CD4-positive, CD25-positive, alpha-beta regulatory T cell (primary cell): ENCODE data around the gene CHRM4. TPM values are rescaled to one million over a fixed set of nuclear protein-coding genes. Genes with fewer than 3 reads are reported as not detected.

Experiments
- ATAC-seq, 2 donors: fragments of 150-1000 bp; cut with Tn5 transposase; one replicate each; pipeline ENCODE4 v1.10.0; 2021; ENCODE audit warnings: low read depth in 2 of 2, moderate number of reproducible peaks in 2 of 2, moderate library complexity in 1 of 2
- DNase-seq, 3 donors: peaks; one replicate each; pipeline versions ENCODE4 v3.0.0 to v3.0.0-alpha.2; 2012 to 2022; ENCODE audit warnings: mixed read lengths in 1 of 3
- H3K27ac ChIP-seq: one replicate; pipeline ENCODE4 v1.7.0; 2013; ENCODE audit warnings: mild to moderate bottlenecking, low read length; ENCODE audit not compliant: insufficient read depth, poor library complexity, severe bottlenecking
- H3K27me3 ChIP-seq: one replicate; pipeline ENCODE4 v1.7.0; 2013; ENCODE audit warnings: low read length; ENCODE audit not compliant: control insufficient read depth, insufficient read depth
- H3K36me3 ChIP-seq: one replicate; pipeline ENCODE4 v1.7.0; 2013; ENCODE audit warnings: mild to moderate bottlenecking, low read length, moderate library complexity; ENCODE audit not compliant: control insufficient read depth, insufficient read depth
- H3K4me1 ChIP-seq: 2 replicates; pipeline ENCODE4 v1.7.0; 2013; ENCODE audit warnings: mild to moderate bottlenecking, low read length; ENCODE audit not compliant: insufficient read depth, control insufficient read depth, poor library complexity, severe bottlenecking
- H3K4me3 ChIP-seq: one replicate; pipeline ENCODE4 v1.7.0; 2013; ENCODE audit warnings: low read depth, mild to moderate bottlenecking, low read length, moderate library complexity
- H3K9me3 ChIP-seq, 2 experiments: 1 replicate in 1 of 2; 2 replicates in 1 of 2; pipeline ENCODE4 v1.7.0; 2013; ENCODE audit warnings: low read length in 2 of 2, mild to moderate bottlenecking in 1 of 2, moderate library complexity in 1 of 2; ENCODE audit not compliant: control insufficient read depth in 2 of 2
- H3K27ac Mint-ChIP-seq, 3 donors: one replicate each; pipeline ENCODE4 v1.8.0; 2020 to 2022; ENCODE audit warnings: mild to moderate bottlenecking in 3 of 3, mixed read lengths in 3 of 3, moderate library complexity in 2 of 3
- H3K27me3 Mint-ChIP-seq: one replicate; pipeline ENCODE4 v1.8.0; 2022; ENCODE audit warnings: mild to moderate bottlenecking, mixed read lengths
- H3K36me3 Mint-ChIP-seq: one replicate; pipeline ENCODE4 v1.8.0; 2020; ENCODE audit warnings: mixed read lengths
- H3K4me1 Mint-ChIP-seq, 4 donors: one replicate each; pipeline ENCODE4 v1.8.0; 2020 to 2022; ENCODE audit warnings: mixed read lengths in 4 of 4, mild to moderate bottlenecking in 1 of 4
- H3K4me3 Mint-ChIP-seq, 4 donors: one replicate each; pipeline ENCODE4 v1.8.0; 2020 to 2022; ENCODE audit warnings: mild to moderate bottlenecking in 4 of 4, mixed read lengths in 4 of 4, moderate library complexity in 3 of 4
- H3K9me3 Mint-ChIP-seq, 7 donors: one replicate each; pipeline ENCODE4 v1.8.0; 2020 to 2022; ENCODE audit warnings: mixed read lengths in 7 of 7, mild to moderate bottlenecking in 3 of 7, moderate library complexity in 2 of 7
- polyA plus RNA-seq, 4 donors: library from polyadenylated mRNA; unstranded; fragments of 300-500 nt; fragmentation: Illumina TruSeq; gene quantifications; one replicate each; pipeline ENCODE4 v1.2.3, GENCODE V29; 2021
- total RNA-seq: library from RNA; stranded (reverse); gene quantifications from one replicate; pipeline ENCODE4 v1.2.3, GENCODE V29; 2022

Gene CHRM4
- total and polyA plus RNA-seq, 5 donors from 2014 or later, result 0.15 to 2.8 (median 0.98) TPM; not detected in 1

DNA sequence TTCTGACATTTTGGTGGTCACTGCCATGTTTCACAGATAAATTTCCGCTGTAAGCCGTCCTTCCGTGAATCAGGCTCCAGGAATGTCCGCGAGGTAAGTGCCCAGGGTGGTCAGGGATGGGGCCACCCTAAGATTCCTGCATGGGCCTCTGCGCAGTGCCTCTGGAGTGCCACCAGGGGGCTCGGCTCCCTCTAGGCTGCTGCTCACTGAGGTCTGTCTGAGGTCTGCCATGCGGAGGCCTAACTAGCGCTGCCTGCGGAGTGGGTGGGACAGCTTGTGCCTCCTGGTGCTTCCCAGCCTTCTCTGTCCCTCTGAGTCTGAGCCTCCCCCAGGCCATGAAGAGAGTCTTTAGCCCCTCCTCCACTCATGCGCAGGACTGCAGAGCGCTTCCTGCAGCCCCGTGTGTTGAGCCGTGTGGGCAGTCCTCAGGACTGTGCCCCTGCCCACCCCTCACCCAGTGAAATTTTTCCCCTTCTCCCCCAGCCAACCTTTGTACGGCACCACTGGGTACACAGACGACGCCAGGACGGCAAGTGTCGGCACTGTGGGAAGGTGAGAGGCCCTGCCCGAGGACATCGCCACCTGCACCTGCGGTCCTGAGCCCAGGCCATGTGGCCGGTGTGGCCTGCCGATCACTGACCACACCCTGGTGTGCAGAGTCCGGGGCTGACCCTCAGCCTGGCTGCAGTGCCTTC lies 22.0 kb downstream of the CHRM4 start:
- no peak overlapping the region for H3K27ac ChIP-seq
- Mint-ChIP-seq H3K27ac (peak overlapping the region in 1 of 3 donors; percentile 46), H3K36me3 (peaks cover 14% of the 10 kb centered on the region), H3K4me3 (peak overlapping the region in 1 of 4 donors; percentile 27), H3K9me3 (no peaks in the 10 kb centered on the region), H3K4me1 (peaks cover 0 to 38% (median 18%) of the 10 kb centered on the region in 4 donors), H3K27me3 (no peaks in the 10 kb centered on the region)
- H3K4me3 ChIP-seq, result no peak overlapping the region
- peaks cover 44% of the 10 kb centered on the region for H3K36me3 ChIP-seq
- DNase-seq (peak in 2 of 3 donors; percentile 50 to 60), ATAC-seq (peak; percentile 41 to 63)
- H3K27me3 ChIP-seq, result no peaks in the 10 kb centered on the region
- no peaks in the 10 kb centered on the region for H3K9me3 ChIP-seq
- peaks cover 27% of the 10 kb centered on the region for H3K4me1 ChIP-seq

DNA sequence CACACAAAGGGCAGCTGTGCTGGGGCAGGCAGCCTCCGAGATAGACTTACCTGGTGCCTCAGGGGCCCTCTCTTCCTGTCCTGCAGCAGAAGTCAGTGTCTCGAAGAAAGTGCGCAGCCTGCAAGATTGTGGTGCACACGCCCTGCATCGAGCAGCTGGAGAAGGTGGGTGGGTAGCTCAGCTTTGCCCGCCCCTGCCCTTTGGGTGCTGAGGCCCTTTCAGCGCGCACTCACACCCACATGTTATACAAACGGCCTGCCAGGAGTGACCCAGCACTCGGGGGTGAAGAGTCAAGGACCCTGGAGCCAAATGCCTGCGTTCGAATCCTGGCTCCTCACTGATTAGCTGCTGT lies 23.7 kb downstream of the CHRM4 start:
- Mint-ChIP-seq H3K4me3 (peak overlapping the region in 1 of 4 donors; percentile 25), H3K27ac (no peak overlapping the region), H3K27me3 (no peaks in the 10 kb centered on the region), H3K36me3 (peaks cover 14% of the 10 kb centered on the region), H3K4me1 (peaks cover 0 to 52% (median 22%) of the 10 kb centered on the region in 4 donors), H3K9me3 (no peaks in the 10 kb centered on the region)
- Histone ChIP-seq H3K9me3 (no peaks in the 10 kb centered on the region), H3K4me1 (peaks cover 39% of the 10 kb centered on the region), H3K27ac (no peak overlapping the region), H3K36me3 (peaks cover 38% of the 10 kb centered on the region), H3K4me3 (no peak overlapping the region), H3K27me3 (no peaks in the 10 kb centered on the region)
- DNase-seq (no peak), ATAC-seq (no peak)

DNA sequence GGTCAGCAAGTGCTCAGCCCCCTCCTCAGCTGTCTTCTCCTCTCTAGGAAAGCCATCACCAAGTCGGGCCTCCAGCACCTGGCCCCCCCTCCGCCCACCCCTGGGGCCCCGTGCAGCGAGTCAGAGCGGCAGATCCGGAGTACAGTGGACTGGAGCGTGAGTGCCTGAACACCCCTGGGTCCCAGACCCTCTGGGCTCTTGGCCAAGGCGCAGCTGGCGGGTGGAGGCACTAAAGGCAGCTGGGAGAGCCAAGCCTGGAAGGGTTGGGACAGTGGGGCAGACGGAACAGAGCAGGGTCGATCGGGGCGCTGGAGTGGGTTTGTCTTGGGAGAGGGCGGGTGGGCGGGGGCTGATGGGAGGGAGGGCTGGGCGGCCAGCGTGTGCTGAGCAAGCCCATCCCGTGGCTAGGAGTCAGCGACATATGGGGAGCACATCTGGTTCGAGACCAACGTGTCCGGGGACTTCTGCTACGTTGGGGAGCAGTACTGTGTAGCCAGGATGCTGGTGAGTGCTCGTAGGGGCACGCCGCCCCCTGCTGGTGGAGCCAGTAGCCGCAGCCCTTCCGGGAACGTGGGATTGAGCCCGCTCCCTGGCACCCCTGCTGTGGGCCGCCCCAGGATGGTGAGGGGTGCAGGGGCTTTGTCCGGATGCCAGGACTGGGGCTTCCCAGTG lies 24.2 kb downstream of the CHRM4 start:
- no peaks in the 10 kb centered on the region for H3K9me3 ChIP-seq
- peaks cover 36% of the 10 kb centered on the region for H3K36me3 ChIP-seq
- H3K4me3 ChIP-seq, result no peak overlapping the region
- H3K4me1 ChIP-seq, result peaks cover 44% of the 10 kb centered on the region
- no peaks in the 10 kb centered on the region for H3K9me3 Mint-ChIP-seq
- peak; percentile 84 to 89 for ATAC-seq
- peak overlapping the region in 1 of 3 donors; percentile 68 for H3K27ac Mint-ChIP-seq
- H3K27me3 ChIP-seq, result no peaks in the 10 kb centered on the region
- peaks cover 14% of the 10 kb centered on the region for H3K36me3 Mint-ChIP-seq
- H3K27me3 Mint-ChIP-seq, result no peaks in the 10 kb centered on the region
- H3K4me1 Mint-ChIP-seq, result peaks cover 0 to 57% (median 22%) of the 10 kb centered on the region in 4 donors
- no peak overlapping the region for H3K27ac ChIP-seq
- peak; percentile 58 to 75 (median 73) for DNase-seq
- peak overlapping the region in 1 of 4 donors; percentile 25 for H3K4me3 Mint-ChIP-seq

DNA sequence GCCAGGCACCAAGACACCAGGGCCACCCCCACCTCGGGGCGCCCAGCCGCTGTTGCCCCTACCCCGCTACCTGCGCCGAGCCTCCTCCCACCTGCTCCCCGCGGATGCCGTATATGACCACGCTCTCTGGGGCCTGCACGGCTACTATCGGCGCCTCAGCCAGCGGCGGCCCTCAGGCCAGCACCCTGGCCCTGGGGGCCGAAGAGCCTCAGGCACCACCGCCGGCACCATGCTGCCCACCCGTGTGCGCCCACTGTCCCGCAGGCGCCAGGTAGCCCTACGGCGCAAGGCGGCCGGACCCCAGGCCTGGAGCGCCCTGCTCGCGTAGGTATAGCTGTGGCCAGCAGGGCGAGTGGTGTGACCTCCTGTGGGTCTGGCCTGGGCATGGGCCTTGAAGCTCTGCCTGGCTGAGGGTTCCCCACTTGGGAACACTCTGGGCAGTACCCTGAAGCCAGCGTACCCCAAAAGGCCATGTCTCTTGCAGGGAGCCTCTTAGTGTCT lies 24.9 kb downstream of the CHRM4 start:
- H3K9me3 ChIP-seq, result no peaks in the 10 kb centered on the region
- H3K4me3 Mint-ChIP-seq, result no peak overlapping the region
- H3K27ac Mint-ChIP-seq, result no peak overlapping the region
- peaks cover 14% of the 10 kb centered on the region for H3K36me3 Mint-ChIP-seq
- H3K4me1 Mint-ChIP-seq, result peaks cover 0 to 61% (median 23%) of the 10 kb centered on the region in 4 donors
- DNase-seq (no peak), ATAC-seq (no peak)
- no peak overlapping the region for H3K4me3 ChIP-seq
- peaks cover 50% of the 10 kb centered on the region for H3K4me1 ChIP-seq
- H3K27me3 ChIP-seq, result no peaks in the 10 kb centered on the region
- H3K27ac ChIP-seq, result no peak overlapping the region
- H3K9me3 Mint-ChIP-seq, result no peaks in the 10 kb centered on the region
- H3K27me3 Mint-ChIP-seq, result no peaks in the 10 kb centered on the region
- peaks cover 29% of the 10 kb centered on the region for H3K36me3 ChIP-seq

DNA sequence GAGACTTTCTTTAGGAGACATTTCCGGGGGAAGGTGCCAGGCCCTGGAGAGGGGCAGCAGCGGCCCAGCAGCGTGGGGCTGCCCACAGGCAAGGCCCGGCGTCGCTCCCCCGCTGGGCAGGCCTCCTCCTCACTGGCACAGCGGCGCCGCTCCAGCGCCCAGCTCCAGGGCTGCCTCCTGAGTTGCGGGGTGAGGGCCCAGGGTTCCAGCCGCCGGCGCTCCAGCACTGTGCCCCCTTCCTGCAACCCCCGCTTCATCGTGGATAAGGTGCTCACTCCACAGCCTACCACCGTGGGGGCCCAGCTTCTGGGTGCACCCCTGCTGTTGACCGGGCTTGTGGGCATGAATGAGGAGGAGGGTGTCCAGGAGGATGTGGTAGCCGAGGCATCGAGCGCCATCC lies 25.3 kb downstream of the CHRM4 start:
- ATAC-seq (no peak), DNase-seq (no peak)
- H3K4me3 ChIP-seq, result no peak overlapping the region
- H3K36me3 Mint-ChIP-seq, result peaks cover 14% of the 10 kb centered on the region
- H3K27me3 Mint-ChIP-seq, result no peaks in the 10 kb centered on the region
- no peaks in the 10 kb centered on the region for H3K9me3 ChIP-seq
- H3K4me1 Mint-ChIP-seq, result peaks cover under 1 to 64% (median 25%) of the 10 kb centered on the region in 4 donors
- no peaks in the 10 kb centered on the region for H3K9me3 Mint-ChIP-seq
- no peaks in the 10 kb centered on the region for H3K27me3 ChIP-seq
- H3K4me3 Mint-ChIP-seq, result no peak overlapping the region
- H3K27ac Mint-ChIP-seq, result no peak overlapping the region
- H3K4me1 ChIP-seq, result peaks cover 55% of the 10 kb centered on the region
- no peak overlapping the region for H3K27ac ChIP-seq
- H3K36me3 ChIP-seq, result peaks cover 26% of the 10 kb centered on the region

DNA sequence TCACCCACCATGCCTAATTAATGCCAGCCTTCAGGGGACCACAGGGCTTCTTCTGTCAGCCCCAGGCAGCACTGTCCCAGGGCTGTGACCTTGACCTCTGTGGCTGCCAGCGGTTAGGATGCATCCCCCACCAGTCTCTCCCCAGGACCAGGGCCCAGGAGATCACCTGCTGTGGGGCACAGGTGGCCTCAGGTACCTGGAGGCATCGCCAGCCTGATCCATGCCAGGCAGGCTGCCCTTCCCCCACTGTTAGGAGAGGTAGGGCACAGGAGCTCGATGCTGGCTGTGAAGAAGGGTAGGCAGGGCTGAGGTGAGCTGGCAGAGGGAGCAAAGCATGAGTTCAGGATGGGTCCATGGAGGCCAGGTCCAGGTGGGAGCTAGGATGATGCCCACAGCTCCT lies 26.8 kb downstream of the CHRM4 start:
- H3K36me3 ChIP-seq, result peaks cover 17% of the 10 kb centered on the region
- peak overlapping the region in 1 of 4 donors; percentile 58 for H3K4me3 Mint-ChIP-seq
- H3K9me3 Mint-ChIP-seq, result no peaks in the 10 kb centered on the region
- H3K27ac Mint-ChIP-seq, result peak overlapping the region; percentile 46 to 84 (median 64)
- H3K9me3 ChIP-seq, result no peaks in the 10 kb centered on the region
- peaks cover 10% of the 10 kb centered on the region for H3K36me3 Mint-ChIP-seq
- H3K4me1 Mint-ChIP-seq, result peaks cover 6 to 77% (median 35%) of the 10 kb centered on the region in 4 donors
- H3K27ac ChIP-seq, result peak overlapping the region; percentile 8
- H3K4me3 ChIP-seq, result no peak overlapping the region
- no peaks in the 10 kb centered on the region for H3K27me3 ChIP-seq
- ATAC-seq, result no peak
- peaks cover 64% of the 10 kb centered on the region for H3K4me1 ChIP-seq
- no peak for DNase-seq
- no peaks in the 10 kb centered on the region for H3K27me3 Mint-ChIP-seq

DNA sequence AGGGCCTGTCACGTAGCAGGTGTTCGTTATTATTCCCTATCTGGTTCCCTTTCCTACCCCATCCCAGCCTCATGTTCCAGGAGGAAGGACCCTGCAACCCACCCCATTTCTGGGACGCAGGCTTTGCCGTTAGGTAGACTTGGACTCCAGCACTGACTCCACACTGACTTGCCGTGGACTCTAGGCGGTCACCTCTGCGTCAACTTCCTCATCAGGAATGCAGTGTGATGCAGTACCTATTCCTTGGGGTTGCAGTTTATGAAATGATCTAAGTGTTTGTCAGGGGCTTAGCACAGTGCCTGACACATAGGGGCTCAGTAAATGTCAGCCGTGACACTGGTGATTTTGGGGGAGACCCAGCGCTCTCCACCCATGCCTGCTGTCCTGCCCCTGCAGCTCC lies 27.5 kb downstream of the CHRM4 start:
- Histone ChIP-seq H3K4me3 (no peak overlapping the region), H3K27me3 (no peaks in the 10 kb centered on the region), H3K4me1 (peaks cover 64% of the 10 kb centered on the region), H3K27ac (no peak overlapping the region), H3K9me3 (no peaks in the 10 kb centered on the region), H3K36me3 (peaks cover 17% of the 10 kb centered on the region)
- ATAC-seq (no peak), DNase-seq (no peak)
- Mint-ChIP-seq H3K27ac (peak overlapping the region; percentile 46 to 84 (median 64)), H3K27me3 (no peaks in the 10 kb centered on the region), H3K36me3 (peaks cover 6% of the 10 kb centered on the region), H3K4me1 (peaks cover 6 to 73% (median 34%) of the 10 kb centered on the region in 4 donors), H3K9me3 (no peaks in the 10 kb centered on the region), H3K4me3 (peak overlapping the region in 1 of 4 donors; percentile 36)
